OCI-LY7 (cell line): Measurements from ENCODE around the gene TRAPPC12. TPM values are rescaled to one million over a fixed set of nuclear protein-coding genes. Genes with fewer than 3 reads are reported as not detected.

Experiments used
- BruUV-seq: library from RNA; stranded (reverse); fragments of 400-500 nt; replicated peaks from 2 replicates; lab custom pipeline; 2021; lab: Mats Ljungman, UMichigan
- CTCF ChIA-PET: fragments of 300-600 bp; sonication (Branson Sonifier 250); formaldehyde crosslinking; loops from one replicate; lab custom pipeline; 2022; ENCODE audit warnings: antibody characterized with exemption; ENCODE audit not compliant: unreplicated experiment; lab: Charles Lee
- POLR2A ChIA-PET: fragments of 300-600 bp; sonication (Branson Sonifier 250); formaldehyde crosslinking; loops from one replicate; lab custom pipeline; 2022; ENCODE audit warnings: antibody characterized with exemption; lab: Charles Lee
- DNase-seq: peaks from one replicate; pipeline ENCODE4 v3.0.0-alpha.2; 2015; ENCODE audit warnings: low spot score
- H2AFZ ChIP-seq: fragments of 200-600 bp; sonication (generic), shearing (Covaris generic); 2 replicates; pipeline ENCODE4 v1.6.1; 2014; ENCODE audit warnings: mild to moderate bottlenecking, antibody characterized with exemption, low read length, moderate library complexity
- H3K27ac ChIP-seq: fragments of 200-600 bp; sonication (generic); 2 replicates; pipeline ENCODE4 v1.5.1; 2014; ENCODE audit warnings: mixed run types, low read depth, mild to moderate bottlenecking, moderate library complexity, low read length, inconsistent platforms; ENCODE audit not compliant: poor library complexity, severe bottlenecking
- H3K36me3 ChIP-seq: fragments of 200-600 bp; sonication (generic); 2 replicates; pipeline ENCODE4 v1.6.1; 2014; ENCODE audit warnings: mild to moderate bottlenecking, antibody characterized with exemption, low read length, moderate library complexity, mixed read lengths; ENCODE audit not compliant: insufficient read depth
- H3K4me1 ChIP-seq: fragments of 200-600 bp; sonication (generic); 2 replicates; pipeline ENCODE4 v1.5.1; 2014; ENCODE audit warnings: mild to moderate bottlenecking, low read length; ENCODE audit not compliant: insufficient read depth, poor library complexity, severe bottlenecking
- H3K4me2 ChIP-seq: fragments of 200-600 bp; sonication (generic); 2 replicates; pipeline ENCODE4 v1.6.1; 2014; ENCODE audit warnings: mild to moderate bottlenecking, low read length
- H3K4me3 ChIP-seq: fragments of 200-600 bp; sonication (generic); 2 replicates; pipeline ENCODE4 v1.5.1; 2014; ENCODE audit warnings: mild to moderate bottlenecking, low read depth, low read length; ENCODE audit not compliant: poor library complexity, severe bottlenecking
- H3K79me2 ChIP-seq: fragments of 200-600 bp; sonication (generic); 2 replicates; pipeline ENCODE4 v1.6.1; 2016; ENCODE audit warnings: low read depth, mild to moderate bottlenecking, low read length, moderate library complexity, mixed read lengths; ENCODE audit not compliant: insufficient read depth
- H3K9me2 ChIP-seq: fragments of 200-600 bp; sonication (generic); 2 replicates; pipeline ENCODE4 v1.6.1; 2016; ENCODE audit warnings: mild to moderate bottlenecking, low read length, mixed read lengths; ENCODE audit not compliant: insufficient read depth
- H3K9me3 ChIP-seq: fragments of 200-600 bp; sonication (generic); 2 replicates; pipeline ENCODE4 v1.6.1; 2014; ENCODE audit warnings: mild to moderate bottlenecking, mixed run types, low read length, mixed read lengths
- H4K20me1 ChIP-seq: fragments of 200-600 bp; sonication (generic); 2 replicates; pipeline ENCODE4 v1.6.1; 2014; ENCODE audit warnings: mild to moderate bottlenecking, antibody characterized with exemption, low read length, moderate library complexity, mixed read lengths; ENCODE audit not compliant: insufficient read depth
- CTCF ChIP-seq: fragments of 200-600 bp; sonication (generic); conservative IDR thresholded peaks from 2 replicates; pipeline ENCODE4 v1.5.1; 2014; ENCODE audit warnings: mild to moderate bottlenecking, antibody characterized with exemption, low read length, moderate library complexity, mixed read lengths
- EZH2phosphoT487 ChIP-seq: fragments of 200-600 bp; sonication (generic); IDR thresholded peaks from 2 replicates; pipeline ENCODE4 v1.6.1; 2018; ENCODE audit warnings: low read depth, borderline replicate concordance, mild to moderate bottlenecking, mixed run types, antibody characterized with exemption, low read length, moderate library complexity, mixed read lengths
- intact Hi-C: fragments of 100-400 bp; cut with micrococcal nuclease; formaldehyde crosslinking; loops from one replicate; pipeline ENCODE4 v1.10.0; 2022; ENCODE audit not compliant: unreplicated experiment
- total RNA-seq, 2 experiments: library from RNA; depleted of rRNA in 1 of 2; stranded (reverse); fragments of >200 nt in 1 of 2; shearing (Covaris generic) in 1 of 2; gene quantifications; 2 replicates each; pipeline ENCODE4 v1.2.3, GENCODE V29; 2014 to 2022

Gene TRAPPC12
- total RNA-seq, 2 experiments from 2014 or later, result 85.2 to 91.6 TPM

GRCh38 chr2:3334392-3335345 lies 44.8 kb upstream of the TRAPPC12 start:
- DNase-seq, result no peak
- intact Hi-C loops, result no loop called here
- no peak overlapping the region for H3K4me3 ChIP-seq
- H3K27ac ChIP-seq, result no peak overlapping the region
- CTCF ChIA-PET, result no interaction called here
- POLR2A ChIA-PET, result no interaction called here
- BruUV-seq, result TSS peak; percentile 23
- no peaks in the 10 kb centered on the region for H3K79me2 ChIP-seq
- no peak overlapping the region for H3K4me2 ChIP-seq
- no peaks in the 10 kb centered on the region for H3K9me2 ChIP-seq
- no peak for TF ChIP-seq CTCF
- TF ChIP-seq EZH2phosphoT487, result no peak
- H3K9me3 ChIP-seq, result no peaks in the 10 kb centered on the region
- H2AFZ ChIP-seq, result no peak overlapping the region
- no peaks in the 10 kb centered on the region for H4K20me1 ChIP-seq
- H3K4me1 ChIP-seq, result no peaks in the 10 kb centered on the region
- H3K36me3 ChIP-seq, result peaks cover 74% of the 10 kb centered on the region

- H4K20me1 ChIP-seq, result no peaks in the 10 kb centered on the region
- intact Hi-C loops, result no loop called here
- no peaks in the 10 kb centered on the region for H3K79me2 ChIP-seq
- H3K9me3 ChIP-seq, result no peaks in the 10 kb centered on the region
- no peaks in the 10 kb centered on the region for H3K9me2 ChIP-seq
- H3K4me2 ChIP-seq, result no peak overlapping the region
- H3K4me3 ChIP-seq, result no peak overlapping the region
- DNase-seq, result no peak
- no peak for TF ChIP-seq CTCF
- TF ChIP-seq EZH2phosphoT487, result no peak
- ChIA-PET POLR2A (no interaction called here), CTCF (no interaction called here)
- no peaks in the 10 kb centered on the region for H3K4me1 ChIP-seq
- no TSS peak for BruUV-seq
- H2AFZ ChIP-seq, result no peak overlapping the region
- H3K27ac ChIP-seq, result no peak overlapping the region
- peaks cover 57% of the 10 kb centered on the region for H3K36me3 ChIP-seq
Measured at GRCh38 chr2:3336844-3337243, 42.6 kb upstream of the TRAPPC12 start.

- peaks cover 42% of the 10 kb centered on the region for H3K36me3 ChIP-seq
- DNase-seq, result no peak
- H3K27ac ChIP-seq, result no peak overlapping the region
- no TSS peak for BruUV-seq
- ChIA-PET POLR2A (no interaction called here), CTCF (no interaction called here)
- H3K4me1 ChIP-seq, result no peaks in the 10 kb centered on the region
- H3K79me2 ChIP-seq, result no peaks in the 10 kb centered on the region
- TF ChIP-seq CTCF (no peak), EZH2phosphoT487 (no peak)
- no peaks in the 10 kb centered on the region for H3K9me3 ChIP-seq
- H3K9me2 ChIP-seq, result no peaks in the 10 kb centered on the region
- intact Hi-C loops, result no loop called here
- no peak overlapping the region for H3K4me3 ChIP-seq
- no peaks in the 10 kb centered on the region for H4K20me1 ChIP-seq
- H3K4me2 ChIP-seq, result no peak overlapping the region
- no peak overlapping the region for H2AFZ ChIP-seq
Measured at GRCh38 chr2:3338340-3338739, 41.2 kb upstream of the TRAPPC12 start.
